ENCODE data around the gene TGFBR2. TPM values are rescaled to one million over a fixed set of nuclear protein-coding genes. Genes with fewer than 3 reads are reported as not detected.

Gene TGFBR2
- total and polyA plus RNA-seq, 2 experiments from 2014 or later = 4.7 to 13.0 TPM

DNA sequence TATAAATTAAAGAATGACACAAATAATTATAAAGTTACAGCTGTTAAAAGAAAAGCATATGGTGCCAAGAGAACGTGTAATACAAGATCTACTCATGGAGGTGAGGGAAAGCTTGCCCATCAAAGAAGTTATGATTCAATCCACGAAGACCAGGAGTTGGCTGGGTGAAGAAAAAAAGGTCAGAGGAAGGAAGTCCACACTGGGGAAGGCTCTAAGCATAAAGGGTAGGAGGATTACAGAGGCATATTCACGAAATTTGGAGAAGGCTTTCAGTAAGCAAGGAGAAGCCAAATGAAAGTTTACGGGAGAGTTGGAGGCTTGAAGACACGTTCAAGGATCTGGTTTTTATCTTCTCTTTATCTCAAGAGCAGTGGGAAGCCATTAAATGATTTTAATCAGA is 1.8 kb upstream of the TGFBR2 start (continued):
- TF ChIP-seq, protein P1, sequence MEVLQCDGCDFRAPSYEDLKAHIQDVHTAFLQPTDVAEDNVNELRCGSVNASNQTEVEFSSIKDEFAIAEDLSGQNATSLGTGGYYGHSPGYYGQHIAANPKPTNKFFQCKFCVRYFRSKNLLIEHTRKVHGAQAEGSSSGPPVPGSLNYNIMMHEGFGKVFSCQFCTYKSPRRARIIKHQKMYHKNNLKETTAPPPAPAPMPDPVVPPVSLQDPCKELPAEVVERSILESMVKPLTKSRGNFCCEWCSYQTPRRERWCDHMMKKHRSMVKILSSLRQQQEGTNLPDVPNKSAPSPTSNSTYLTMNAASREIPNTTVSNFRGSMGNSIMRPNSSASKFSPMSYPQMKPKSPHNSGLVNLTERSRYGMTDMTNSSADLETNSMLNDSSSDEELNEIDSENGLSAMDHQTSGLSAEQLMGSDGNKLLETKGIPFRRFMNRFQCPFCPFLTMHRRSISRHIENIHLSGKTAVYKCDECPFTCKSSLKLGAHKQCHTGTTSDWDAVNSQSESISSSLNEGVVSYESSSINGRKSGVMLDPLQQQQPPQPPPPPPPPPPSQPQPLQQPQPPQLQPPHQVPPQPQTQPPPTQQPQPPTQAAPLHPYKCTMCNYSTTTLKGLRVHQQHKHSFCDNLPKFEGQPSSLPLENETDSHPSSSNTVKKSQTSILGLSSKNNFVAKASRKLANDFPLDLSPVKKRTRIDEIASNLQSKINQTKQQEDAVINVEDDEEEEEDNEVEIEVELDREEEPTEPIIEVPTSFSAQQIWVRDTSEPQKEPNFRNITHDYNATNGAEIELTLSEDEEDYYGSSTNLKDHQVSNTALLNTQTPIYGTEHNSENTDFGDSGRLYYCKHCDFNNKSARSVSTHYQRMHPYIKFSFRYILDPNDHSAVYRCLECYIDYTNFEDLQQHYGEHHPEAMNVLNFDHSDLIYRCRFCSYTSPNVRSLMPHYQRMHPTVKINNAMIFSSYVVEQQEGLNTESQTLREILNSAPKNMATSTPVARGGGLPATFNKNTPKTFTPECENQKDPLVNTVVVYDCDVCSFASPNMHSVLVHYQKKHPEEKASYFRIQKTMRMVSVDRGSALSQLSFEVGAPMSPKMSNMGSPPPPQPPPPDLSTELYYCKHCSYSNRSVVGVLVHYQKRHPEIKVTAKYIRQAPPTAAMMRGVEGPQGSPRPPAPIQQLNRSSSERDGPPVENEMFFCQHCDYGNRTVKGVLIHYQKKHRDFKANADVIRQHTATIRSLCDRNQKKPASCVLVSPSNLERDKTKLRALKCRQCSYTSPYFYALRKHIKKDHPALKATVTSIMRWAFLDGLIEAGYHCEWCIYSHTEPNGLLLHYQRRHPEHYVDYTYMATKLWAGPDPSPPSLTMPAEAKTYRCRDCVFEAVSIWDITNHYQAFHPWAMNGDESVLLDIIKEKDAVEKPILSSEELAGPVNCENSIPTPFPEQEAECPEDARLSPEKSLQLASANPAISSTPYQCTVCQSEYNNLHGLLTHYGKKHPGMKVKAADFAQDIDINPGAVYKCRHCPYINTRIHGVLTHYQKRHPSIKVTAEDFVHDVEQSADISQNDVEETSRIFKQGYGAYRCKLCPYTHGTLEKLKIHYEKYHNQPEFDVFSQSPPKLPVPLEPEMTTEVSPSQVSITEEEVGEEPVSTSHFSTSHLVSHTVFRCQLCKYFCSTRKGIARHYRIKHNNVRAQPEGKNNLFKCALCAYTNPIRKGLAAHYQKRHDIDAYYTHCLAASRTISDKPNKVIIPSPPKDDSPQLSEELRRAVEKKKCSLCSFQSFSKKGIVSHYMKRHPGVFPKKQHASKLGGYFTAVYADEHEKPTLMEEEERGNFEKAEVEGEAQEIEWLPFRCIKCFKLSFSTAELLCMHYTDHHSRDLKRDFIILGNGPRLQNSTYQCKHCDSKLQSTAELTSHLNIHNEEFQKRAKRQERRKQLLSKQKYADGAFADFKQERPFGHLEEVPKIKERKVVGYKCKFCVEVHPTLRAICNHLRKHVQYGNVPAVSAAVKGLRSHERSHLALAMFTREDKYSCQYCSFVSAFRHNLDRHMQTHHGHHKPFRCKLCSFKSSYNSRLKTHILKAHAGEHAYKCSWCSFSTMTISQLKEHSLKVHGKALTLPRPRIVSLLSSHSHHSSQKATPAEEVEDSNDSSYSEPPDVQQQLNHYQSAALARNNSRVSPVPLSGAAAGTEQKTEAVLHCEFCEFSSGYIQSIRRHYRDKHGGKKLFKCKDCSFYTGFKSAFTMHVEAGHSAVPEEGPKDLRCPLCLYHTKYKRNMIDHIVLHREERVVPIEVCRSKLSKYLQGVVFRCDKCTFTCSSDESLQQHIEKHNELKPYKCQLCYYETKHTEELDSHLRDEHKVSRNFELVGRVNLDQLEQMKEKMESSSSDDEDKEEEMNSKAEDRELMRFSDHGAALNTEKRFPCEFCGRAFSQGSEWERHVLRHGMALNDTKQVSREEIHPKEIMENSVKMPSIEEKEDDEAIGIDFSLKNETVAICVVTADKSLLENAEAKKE (CRISPR knock-in tag; IDR thresholded peaks at IDR 0.05) = no peak
- TF ChIP-seq POLR2AphosphoS5 (IDR thresholded peaks at IDR 0.05; ENCODE audit: low read depth) = no peak

- Mint-ChIP-seq H3K36me3 (ENCODE audit: low read depth) (no peaks in the 10 kb centered on the region), H3K4me1 (peaks cover 32% of the 10 kb centered on the region), H3K4me3 (peak overlapping the region; percentile 23; the same call in 1 of the 3 replicates), H3K9me3 (no peaks in the 10 kb centered on the region), H3K27ac (no peak overlapping the region), H3K27me3 (ENCODE audit: insufficient read depth, low read depth, poor library complexity) (peaks cover 15% of the 10 kb centered on the region)
- Histone ChIP-seq H3K79me2 (replicated peaks; ENCODE audit: insufficient read depth) (peaks cover 28% of the 10 kb centered on the region), H3K4me2 (no peak overlapping the region), H3K27me3 (ENCODE audit: insufficient read depth) (no peaks in the 10 kb centered on the region; the same call in 1 of the 2 replicates), H3K36me3 (ENCODE audit: insufficient read depth) (no peaks in the 10 kb centered on the region), H4K20me1 (replicated peaks; ENCODE audit: insufficient read depth) (no peaks in the 10 kb centered on the region), H3K4me3 (no peak overlapping the region), H3K4me1 (ENCODE audit: insufficient read depth) (peaks cover 25% of the 10 kb centered on the region), H3K9me2 (ENCODE audit: insufficient read depth) (0 out of 2 replicates have a peak, but pooled peaks cover 6% of the 10 kb centered on the region), H3F3A (replicated peaks; ENCODE audit: low read depth) (no peaks in the 10 kb centered on the region), H2AFZ (0 out of 2 replicates have a peak overlapping the region, but pooled peaks have one; percentile 0), H3K27ac (ENCODE audit: low read depth) (no peak overlapping the region)
- DNase-seq (ENCODE audit: low spot score) (no peak), ATAC-seq (no peak)
- TF ChIP-seq, protein P1 (CRISPR knock-in tag; IDR thresholded peaks at IDR 0.05) = no peak
- TF ChIP-seq JUNB (IDR thresholded peaks at IDR 0.05; ENCODE audit: unreplicated experiment) (no peak), CREB1 (CRISPR knock-in tag; IDR thresholded peaks at IDR 0.05; ENCODE audit: low read depth) (no peak), NANOG (IDR thresholded peaks at IDR 0.05; ENCODE audit: borderline replicate concordance) (no peak)
- TF ChIP-seq, protein P2, sequence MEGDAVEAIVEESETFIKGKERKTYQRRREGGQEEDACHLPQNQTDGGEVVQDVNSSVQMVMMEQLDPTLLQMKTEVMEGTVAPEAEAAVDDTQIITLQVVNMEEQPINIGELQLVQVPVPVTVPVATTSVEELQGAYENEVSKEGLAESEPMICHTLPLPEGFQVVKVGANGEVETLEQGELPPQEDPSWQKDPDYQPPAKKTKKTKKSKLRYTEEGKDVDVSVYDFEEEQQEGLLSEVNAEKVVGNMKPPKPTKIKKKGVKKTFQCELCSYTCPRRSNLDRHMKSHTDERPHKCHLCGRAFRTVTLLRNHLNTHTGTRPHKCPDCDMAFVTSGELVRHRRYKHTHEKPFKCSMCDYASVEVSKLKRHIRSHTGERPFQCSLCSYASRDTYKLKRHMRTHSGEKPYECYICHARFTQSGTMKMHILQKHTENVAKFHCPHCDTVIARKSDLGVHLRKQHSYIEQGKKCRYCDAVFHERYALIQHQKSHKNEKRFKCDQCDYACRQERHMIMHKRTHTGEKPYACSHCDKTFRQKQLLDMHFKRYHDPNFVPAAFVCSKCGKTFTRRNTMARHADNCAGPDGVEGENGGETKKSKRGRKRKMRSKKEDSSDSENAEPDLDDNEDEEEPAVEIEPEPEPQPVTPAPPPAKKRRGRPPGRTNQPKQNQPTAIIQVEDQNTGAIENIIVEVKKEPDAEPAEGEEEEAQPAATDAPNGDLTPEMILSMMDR (conservative IDR thresholded peaks at IDR 0.05; ENCODE audit: low read depth in 2 of 2) = no peak
Observed at GRCh38 chr3:30605005-30605404, 1.4 kb upstream of the TGFBR2 start.

All from GM23338 (cell line).